Sigmoid colon (tissue), 4 donors: ENCODE measurements around the gene RBPMS2.

ENCODE experiments used
- CTCF ChIP-seq, 4 experiments: fragments of 450-650 bp in 3 of 4; fragments of 200-600 bp in 1 of 4; IDR thresholded peaks; one replicate each; pipeline ENCODE4 v1.5.1; 2016 to 2019; ENCODE audit warnings: antibody characterized with exemption in 4 of 4, mild to moderate bottlenecking in 3 of 4, moderate library complexity in 2 of 4
- EP300 ChIP-seq, 4 donors: sonication (generic); formaldehyde crosslinking; IDR thresholded peaks; one replicate each; pipeline ENCODE4 v1.6.1; 2017; ENCODE audit warnings: antibody characterized with exemption in 4 of 4
- POLR2A ChIP-seq, 2 donors: fragments of 450-650 bp; IDR thresholded peaks; one replicate each; pipeline ENCODE4 v1.6.1; 2016; ENCODE audit warnings: antibody characterized with exemption in 2 of 2, mild to moderate bottlenecking in 2 of 2, moderate library complexity in 2 of 2
- POLR2AphosphoS5 ChIP-seq, 4 donors: sonication (generic); formaldehyde crosslinking; IDR thresholded peaks; one replicate each; pipeline ENCODE4 v1.6.1; 2017; ENCODE audit warnings: antibody characterized with exemption in 4 of 4

- no peak for TF ChIP-seq CTCF (IDR thresholded peaks at IDR 0.05)
- no peak for TF ChIP-seq POLR2AphosphoS5 (IDR thresholded peaks at IDR 0.05)
- TF ChIP-seq EP300 (IDR thresholded peaks at IDR 0.05) = no peak
- TF ChIP-seq POLR2A (IDR thresholded peaks at IDR 0.05) = no peak
Observed at GRCh38 chr15:64697911-64698369, 77.4 kb downstream of the RBPMS2 start.
